GM18909 (cell line): ENCODE data around the gene GNB1L.

Source experiments
- ATAC-seq: cut with Tn5 transposase; IDR thresholded peaks from one replicate; pipeline ENCODE4 v1.9.1; 2021; ENCODE audit warnings: mild to moderate bottlenecking; ENCODE audit not compliant: unreplicated experiment, poor library complexity

GNB1L gene

DNA sequence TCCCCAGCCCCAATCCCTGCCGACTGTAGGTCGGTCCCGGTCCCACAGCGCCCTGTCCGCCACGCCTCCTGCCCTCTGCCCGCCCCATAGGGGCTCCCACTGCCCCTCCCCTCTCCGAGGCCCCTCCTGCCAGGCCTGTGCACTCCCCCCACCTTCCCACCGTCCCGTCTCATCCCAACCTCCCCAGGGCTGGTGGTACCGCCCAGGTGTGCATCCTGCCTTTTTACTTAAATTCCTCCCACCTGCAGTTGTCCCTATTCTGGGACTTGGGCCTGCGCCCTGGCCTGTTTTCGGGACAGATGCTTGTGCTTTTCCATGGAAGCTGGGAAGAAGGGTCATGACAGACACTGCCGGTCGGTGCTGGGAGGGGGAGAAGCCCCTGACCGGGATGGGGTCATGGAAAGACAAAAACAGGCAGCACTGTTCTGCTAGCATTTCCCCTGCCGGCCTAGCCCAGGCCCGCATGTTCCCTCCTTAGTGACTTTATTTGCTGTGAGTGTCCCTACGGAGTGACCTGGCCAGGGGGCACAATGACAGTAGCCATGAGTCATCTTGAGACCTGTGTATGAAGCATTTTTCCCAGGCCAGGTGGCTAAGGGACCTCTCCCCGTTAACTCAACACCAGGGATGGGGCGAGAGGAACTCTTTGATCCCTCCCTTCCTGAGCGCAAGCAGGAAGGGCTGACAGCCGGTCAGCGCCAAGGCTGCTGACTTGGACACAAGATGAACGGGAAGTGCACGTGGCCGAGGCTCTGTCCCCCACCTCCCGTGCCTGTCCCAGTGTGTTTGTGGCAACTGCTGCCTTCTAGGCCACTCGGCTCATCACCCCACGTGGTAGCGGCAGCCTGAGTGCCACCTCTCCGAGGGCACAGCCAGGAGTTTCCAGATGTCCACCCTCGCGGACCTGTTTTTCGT is 87.0 kb downstream of the GNB1L start:
- ATAC-seq: no peak

- ATAC-seq: no peak
Observed at GRCh38 chr22:19766511-19767426, 87.9 kb downstream of the GNB1L start.

DNA sequence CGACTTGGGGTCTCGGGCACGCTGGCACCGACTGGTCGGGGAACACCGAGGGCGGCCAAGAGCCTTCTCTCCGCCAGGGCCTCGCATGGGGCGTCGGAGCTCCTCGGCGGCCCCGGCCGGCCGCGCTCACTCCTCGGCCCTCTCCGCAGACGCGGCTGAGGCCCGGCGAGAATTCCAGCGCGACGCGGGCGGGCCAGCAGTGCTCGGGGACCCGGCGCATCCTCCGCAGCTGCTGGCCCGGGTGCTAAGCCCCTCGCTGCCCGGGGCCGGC is 88.5 kb downstream of the GNB1L start:
- no peak for ATAC-seq

- no peak for ATAC-seq
Observed at GRCh38 chr22:19765477-19766239, 89.0 kb downstream of the GNB1L start.

DNA sequence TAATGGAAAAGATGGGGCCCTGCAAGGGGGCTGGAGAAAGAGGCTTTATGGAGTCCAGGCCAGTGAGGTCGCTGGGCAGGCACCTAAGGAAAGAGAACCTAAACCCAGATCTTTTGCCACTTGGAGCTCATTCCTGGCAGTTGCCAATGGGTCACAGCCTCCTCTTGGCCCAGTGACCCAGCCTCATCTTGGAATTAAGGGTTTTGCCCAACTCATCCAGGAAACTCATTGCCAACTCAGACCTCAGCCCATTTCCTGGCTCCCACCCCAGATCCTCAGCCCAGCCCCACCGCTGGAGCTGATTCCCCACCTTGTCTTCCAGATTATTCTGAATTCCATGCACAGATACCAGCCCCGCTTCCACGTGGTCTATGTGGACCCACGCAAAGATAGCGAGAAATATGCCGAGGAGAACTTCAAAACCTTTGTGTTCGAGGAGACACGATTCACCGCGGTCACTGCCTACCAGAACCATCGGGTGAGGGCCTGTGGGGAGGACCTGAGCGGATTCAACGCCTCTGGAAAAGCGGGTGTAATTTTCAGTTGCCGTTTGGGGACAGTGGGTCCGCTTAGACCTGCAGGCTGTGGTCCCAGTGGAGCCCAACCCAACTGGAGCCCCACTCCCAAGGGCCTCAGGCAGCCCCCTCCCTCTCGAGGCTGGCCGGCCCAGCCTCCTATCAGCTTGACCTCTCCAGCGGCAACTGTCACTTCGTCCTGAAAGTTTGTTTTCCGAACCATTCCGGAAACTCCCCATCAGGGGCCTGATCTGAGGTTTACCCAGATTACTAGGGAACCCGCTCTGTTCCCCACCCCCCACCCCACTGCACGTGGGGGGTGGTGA is 89.8 kb downstream of the GNB1L start:
- no peak for ATAC-seq

GRCh38 chr22:19764299-19764593 is 90.4 kb downstream of the GNB1L start:
- no peak for ATAC-seq

DNA sequence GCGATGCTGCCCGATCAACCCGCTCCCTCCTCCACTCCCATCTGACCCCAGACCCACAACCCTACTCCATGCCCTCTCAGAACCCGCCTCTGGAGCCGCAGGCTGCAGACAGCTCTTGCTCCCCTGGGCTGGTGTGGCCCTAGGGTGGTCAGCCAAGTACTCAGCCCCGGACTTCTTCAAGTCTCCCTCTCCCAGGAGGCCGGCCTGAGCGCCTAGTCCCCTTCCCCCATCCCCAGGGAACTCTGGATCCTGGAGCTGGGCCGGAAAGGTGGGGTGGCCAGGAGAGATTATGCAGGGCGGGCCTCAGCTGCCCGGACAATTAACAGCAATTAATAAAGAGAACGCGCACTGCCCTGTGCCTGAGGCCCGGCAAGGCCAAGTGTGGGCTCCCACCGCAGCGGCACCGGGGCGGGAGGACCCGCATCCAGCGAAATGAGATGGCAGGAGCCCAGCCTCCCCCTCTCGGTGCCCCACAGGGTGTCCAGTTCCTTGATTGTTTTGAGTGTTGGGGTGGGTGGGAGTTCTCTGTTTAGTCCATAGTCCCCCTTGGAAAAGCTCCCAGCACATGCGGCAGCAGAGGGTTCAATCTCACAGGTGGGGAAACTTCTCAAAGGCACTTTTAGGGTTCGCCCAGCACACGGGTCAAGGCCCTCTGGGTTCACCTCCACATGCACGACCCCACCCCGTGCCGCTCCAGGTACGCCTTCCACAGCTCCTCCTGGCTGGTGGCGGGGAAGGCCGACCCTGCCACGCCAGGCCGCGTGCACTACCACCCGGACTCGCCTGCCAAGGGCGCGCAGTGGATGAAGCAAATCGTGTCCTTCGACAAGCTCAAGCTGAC is 91.0 kb downstream of the GNB1L start:
- no peak for ATAC-seq

- no peak for ATAC-seq
Observed at GRCh38 chr22:19762568-19763457, 91.9 kb downstream of the GNB1L start.

- ATAC-seq: no peak
Observed at GRCh38 chr22:19761725-19762567, 92.7 kb downstream of the GNB1L start.

- ATAC-seq: no peak
Observed at GRCh38 chr22:19760951-19761724, 93.5 kb downstream of the GNB1L start.

DNA sequence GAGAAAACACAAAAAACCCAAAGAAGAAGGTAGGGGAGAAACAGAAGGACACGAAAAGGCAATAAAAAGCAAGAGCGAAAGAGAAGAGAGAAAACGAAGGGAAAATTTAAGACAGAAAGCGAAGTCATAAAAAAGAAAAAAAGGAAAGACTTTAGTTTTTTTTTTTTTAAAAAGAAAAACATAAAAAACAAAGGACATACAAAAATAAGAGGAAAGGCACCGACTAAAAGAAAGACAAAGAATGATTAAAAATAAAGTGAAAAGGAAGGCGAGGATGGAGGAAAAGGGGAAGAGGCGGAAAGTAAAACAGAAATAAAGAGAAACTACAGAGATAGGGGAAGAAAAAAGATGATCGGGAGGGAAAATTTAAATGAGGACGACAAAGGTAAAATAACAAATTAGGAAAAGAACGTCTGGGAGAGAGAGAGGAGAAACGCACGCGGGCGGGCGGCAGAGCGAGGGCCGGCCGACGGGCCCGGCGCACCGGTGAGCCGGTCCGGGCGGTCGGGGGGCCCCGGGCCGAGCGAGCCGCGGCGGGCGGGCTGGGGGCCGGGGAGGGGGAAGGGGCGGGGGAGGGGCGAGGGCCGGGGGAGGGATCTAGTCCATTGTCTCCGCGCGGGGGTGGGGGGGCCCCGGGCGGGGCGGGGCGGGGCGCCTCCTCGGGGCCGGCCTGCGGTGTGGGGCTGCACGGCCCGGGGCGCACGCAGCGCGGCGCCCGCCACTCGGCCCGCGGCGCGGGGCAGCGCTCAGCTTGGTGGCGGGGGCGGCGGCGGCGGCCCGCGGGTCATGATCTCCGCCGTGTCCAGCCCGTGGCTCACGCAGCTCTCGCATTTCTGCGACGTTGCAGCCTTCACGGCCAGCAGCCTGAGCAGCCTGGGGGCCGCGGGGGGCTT is 94.4 kb downstream of the GNB1L start, which contains the start of gene TBX1:
Gene TBX1, plus strand, starts transcription at position 721 of the 893 bp plus-strand sequence. Its CDS starts 66 bp downstream, at position 787.
- ATAC-seq: no peak

GRCh38 chr22:19759427-19760057 is 95.1 kb downstream of the GNB1L start:
- ATAC-seq: no peak

GRCh38 chr22:19758896-19759426 is 95.7 kb downstream of the GNB1L start:
- ATAC-seq: no peak

- no peak for ATAC-seq
Observed at GRCh38 chr22:19757985-19758895, 96.4 kb downstream of the GNB1L start.
